ENCODE results near the gene SELENOH.

GRCh38 chr11:57778318-57779037 is 37.2 kb downstream of the SELENOH start:
- no peak for TF ChIP-seq CTCF (IDR thresholded peaks at IDR 0.05)
- peak; percentile 60 to 83 (median 78) for TF ChIP-seq POLR2AphosphoS5 (IDR thresholded peaks at IDR 0.05)
- TF ChIP-seq POLR2A (IDR thresholded peaks at IDR 0.05), result peak; percentile 60
